Tibial nerve (tissue), 4 donors: ENCODE data around the gene ABHD5.

Experiments used
- CTCF ChIP-seq, 5 experiments: fragments of 200-600 bp in 3 of 5; fragments of 450-650 bp in 2 of 5; sonication (generic) in 3 of 5; IDR thresholded peaks; one replicate each; pipeline ENCODE4 v1.5.1; 2016 to 2019; ENCODE audit warnings: antibody characterized with exemption in 5 of 5, mild to moderate bottlenecking in 3 of 5, moderate library complexity in 2 of 5
- EP300 ChIP-seq, 2 donors: sonication (generic); formaldehyde crosslinking; IDR thresholded peaks; one replicate each; pipeline ENCODE4 v1.6.1; 2017; ENCODE audit warnings: antibody characterized with exemption in 2 of 2, mild to moderate bottlenecking in 1 of 2
- POLR2A ChIP-seq, 2 donors: fragments of 450-650 bp; IDR thresholded peaks; one replicate each; pipeline ENCODE4 v1.6.1; 2017; ENCODE audit warnings: antibody characterized with exemption in 2 of 2, mild to moderate bottlenecking in 2 of 2, moderate library complexity in 2 of 2

- TF ChIP-seq CTCF (IDR thresholded peaks at IDR 0.05) (no peak), POLR2A (IDR thresholded peaks at IDR 0.05) (no peak), EP300 (IDR thresholded peaks at IDR 0.05) (no peak)
Observed at GRCh38 chr3:43727930-43728329, 37.2 kb downstream of the ABHD5 start.
